ENCODE results near the gene MED6.

DNA sequence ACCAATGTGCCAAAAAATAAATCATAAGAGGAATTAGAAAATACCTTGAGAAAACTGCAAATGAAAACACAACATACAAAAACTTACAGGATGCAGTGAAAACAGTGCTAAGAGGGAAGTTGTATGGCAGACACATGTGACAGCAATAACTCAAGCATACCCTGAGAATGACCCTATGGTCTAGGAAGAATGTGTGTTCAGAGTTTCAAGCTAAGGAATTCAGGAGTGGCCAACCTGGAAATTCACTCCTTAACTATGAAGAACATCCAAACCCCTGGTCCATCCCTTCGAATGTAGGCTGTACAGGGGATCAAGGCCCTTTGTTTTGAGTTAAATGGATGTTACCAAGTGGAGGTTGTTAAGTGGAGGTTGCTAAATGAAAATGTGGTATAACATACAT lies 24.5 kb upstream of the MED6 start:
- TF ChIP-seq, protein P1, sequence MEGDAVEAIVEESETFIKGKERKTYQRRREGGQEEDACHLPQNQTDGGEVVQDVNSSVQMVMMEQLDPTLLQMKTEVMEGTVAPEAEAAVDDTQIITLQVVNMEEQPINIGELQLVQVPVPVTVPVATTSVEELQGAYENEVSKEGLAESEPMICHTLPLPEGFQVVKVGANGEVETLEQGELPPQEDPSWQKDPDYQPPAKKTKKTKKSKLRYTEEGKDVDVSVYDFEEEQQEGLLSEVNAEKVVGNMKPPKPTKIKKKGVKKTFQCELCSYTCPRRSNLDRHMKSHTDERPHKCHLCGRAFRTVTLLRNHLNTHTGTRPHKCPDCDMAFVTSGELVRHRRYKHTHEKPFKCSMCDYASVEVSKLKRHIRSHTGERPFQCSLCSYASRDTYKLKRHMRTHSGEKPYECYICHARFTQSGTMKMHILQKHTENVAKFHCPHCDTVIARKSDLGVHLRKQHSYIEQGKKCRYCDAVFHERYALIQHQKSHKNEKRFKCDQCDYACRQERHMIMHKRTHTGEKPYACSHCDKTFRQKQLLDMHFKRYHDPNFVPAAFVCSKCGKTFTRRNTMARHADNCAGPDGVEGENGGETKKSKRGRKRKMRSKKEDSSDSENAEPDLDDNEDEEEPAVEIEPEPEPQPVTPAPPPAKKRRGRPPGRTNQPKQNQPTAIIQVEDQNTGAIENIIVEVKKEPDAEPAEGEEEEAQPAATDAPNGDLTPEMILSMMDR (conservative IDR thresholded peaks at IDR 0.05; ENCODE audit: low read length): no peak
- no peak for TF ChIP-seq EZH2phosphoT487 (IDR thresholded peaks at IDR 0.05; ENCODE audit: borderline replicate concordance)
